Activated CD4-positive, alpha-beta memory T cell treated with anti-CD3 and anti-CD28 coated beads, Interleukin-2, amount 10 ng/mL, durations not matched to agents 7 days and 5 days (primary cell): Measurements from ENCODE around the gene CTIF. TPM values are rescaled to one million over a fixed set of nuclear protein-coding genes. Genes with fewer than 3 reads are reported as not detected.

Experiments
- CTCF ChIA-PET: fragments of 350-600 bp; sonication (Branson Sonifier 250); formaldehyde crosslinking; loops from one replicate; lab custom pipeline; 2021; ENCODE audit warnings: antibody characterized with exemption, inconsistent platforms; lab: Charles Lee
- POLR2A ChIA-PET: fragments of 350-600 bp; sonication (Branson Sonifier 250); formaldehyde crosslinking; loops from one replicate; lab custom pipeline; 2021; ENCODE audit warnings: antibody characterized with exemption; lab: Charles Lee
- DNase-seq: peaks from one replicate; pipeline ENCODE4 v3.0.0-alpha.2; 2020
- H3K27ac Mint-ChIP-seq: one replicate; pipeline ENCODE4 v1.8.0; 2021; ENCODE audit warnings: mild to moderate bottlenecking, mixed read lengths
- H3K27me3 Mint-ChIP-seq: one replicate; pipeline ENCODE4 v1.8.0; 2021; ENCODE audit warnings: mixed read lengths
- H3K36me3 Mint-ChIP-seq: one replicate; pipeline ENCODE4 v1.8.0; 2021; ENCODE audit warnings: low read depth, mixed read lengths
- H3K4me1 Mint-ChIP-seq: one replicate; pipeline ENCODE4 v1.8.0; 2021; ENCODE audit warnings: mixed read lengths
- H3K4me3 Mint-ChIP-seq: one replicate; pipeline ENCODE4 v1.8.0; 2021; ENCODE audit warnings: mild to moderate bottlenecking, mixed read lengths
- H3K9me3 Mint-ChIP-seq: one replicate; pipeline ENCODE4 v1.8.0; 2021; ENCODE audit warnings: mixed read lengths
- total RNA-seq, 2 experiments: library from RNA; stranded (reverse); gene quantifications; one replicate each; pipeline ENCODE4 v1.2.3, GENCODE V29; 2021

The CTIF gene
- total RNA-seq, 2 experiments from 2014 or later: 4.9 to 5.1 TPM

DNA sequence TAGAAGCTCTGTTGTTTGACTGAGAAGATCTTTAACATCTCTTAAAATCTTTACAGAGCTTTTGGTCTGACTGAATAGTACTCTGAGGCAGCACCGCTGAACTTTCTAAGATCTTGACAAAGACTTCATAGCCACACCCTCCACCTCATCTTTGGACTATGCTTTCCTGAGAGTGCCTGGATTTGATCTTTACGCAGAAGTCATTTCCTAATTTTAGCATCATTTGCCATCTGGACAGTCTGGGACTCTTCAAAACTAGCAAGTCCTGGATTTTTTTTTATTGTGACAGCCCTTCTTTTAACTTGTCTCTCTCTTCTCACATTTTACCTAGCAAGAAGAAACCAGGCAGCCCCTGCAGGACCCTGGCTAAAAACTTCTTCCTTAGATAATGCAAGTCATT lies 188.8 kb downstream of the CTIF start:
- no peaks in the 10 kb centered on the region for H3K9me3 Mint-ChIP-seq
- H3K4me1 Mint-ChIP-seq: peaks cover 17% of the 10 kb centered on the region
- POLR2A ChIA-PET: interaction anchor here (1.2 kb wide), 1 partner anchor 40 kb away, joined by 3 read pairs; no protein-coding TSS in a partner anchor
- H3K27me3 Mint-ChIP-seq: no peaks in the 10 kb centered on the region
- DNase-seq: no peak
- H3K36me3 Mint-ChIP-seq: no peaks in the 10 kb centered on the region
- CTCF ChIA-PET: no interaction called here
- no peak overlapping the region for H3K27ac Mint-ChIP-seq
- no peak overlapping the region for H3K4me3 Mint-ChIP-seq

DNA sequence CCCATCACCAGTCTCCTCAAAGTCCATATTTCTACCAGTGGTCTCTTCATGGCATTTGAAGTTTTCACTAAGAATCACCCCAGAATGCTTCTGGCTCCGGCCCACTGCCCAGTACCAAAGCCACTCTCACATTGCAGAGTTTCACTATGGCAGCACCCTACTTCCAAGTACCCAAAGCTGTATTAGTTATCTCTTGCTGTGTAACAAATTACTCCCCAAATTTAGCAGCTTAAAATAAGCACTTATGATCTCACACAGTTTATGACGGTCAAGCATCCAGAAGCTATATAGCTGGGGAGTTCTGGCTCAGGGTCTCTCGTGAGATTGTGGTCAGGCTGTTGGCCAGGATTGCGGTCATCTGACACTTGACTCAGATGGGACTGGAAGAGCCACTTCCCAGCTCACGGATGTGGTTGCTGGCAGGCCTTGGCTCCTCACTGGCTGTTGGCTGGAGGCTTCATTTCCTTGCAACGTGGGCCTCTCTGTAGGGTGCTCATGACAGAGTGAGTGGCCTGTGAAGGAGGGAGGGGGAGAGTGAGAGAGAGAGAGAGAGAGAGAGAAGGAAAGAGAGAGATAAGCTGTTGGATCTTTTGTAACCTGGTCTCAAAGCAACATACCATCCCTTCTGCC lies 189.5 kb downstream of the CTIF start:
- Mint-ChIP-seq H3K27me3 (no peaks in the 10 kb centered on the region), H3K4me1 (peaks cover 17% of the 10 kb centered on the region), H3K9me3 (no peaks in the 10 kb centered on the region), H3K27ac (no peak overlapping the region), H3K4me3 (no peak overlapping the region), H3K36me3 (no peaks in the 10 kb centered on the region)
- CTCF ChIA-PET: no interaction called here
- no peak for DNase-seq
- POLR2A ChIA-PET: interaction anchor here (1.2 kb wide), 1 partner anchor 40 kb away, joined by 3 read pairs; no protein-coding TSS in a partner anchor

DNA sequence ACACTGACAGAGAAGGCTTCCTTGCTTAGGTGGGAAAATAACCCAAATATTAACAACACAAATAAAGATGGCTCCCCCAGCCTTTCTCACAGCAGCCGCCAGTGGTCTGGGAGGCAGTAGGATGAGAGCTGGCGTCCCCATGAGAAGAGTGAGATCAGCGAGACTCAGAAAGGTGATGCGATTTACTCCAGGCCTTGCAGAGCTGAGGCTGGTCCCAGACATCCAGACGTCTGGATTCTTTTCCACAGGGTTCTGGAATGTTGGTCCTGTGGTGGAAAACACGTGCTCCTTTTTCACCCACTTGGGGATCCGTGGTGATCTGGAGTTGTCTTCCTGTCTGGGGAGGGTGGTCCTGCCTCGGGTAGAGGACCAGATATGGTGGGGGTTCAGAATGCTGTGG lies 190.6 kb downstream of the CTIF start:
- POLR2A ChIA-PET: no interaction called here
- H3K27me3 Mint-ChIP-seq: no peaks in the 10 kb centered on the region
- CTCF ChIA-PET: no interaction called here
- H3K9me3 Mint-ChIP-seq: no peaks in the 10 kb centered on the region
- H3K27ac Mint-ChIP-seq: no peak overlapping the region
- H3K36me3 Mint-ChIP-seq: no peaks in the 10 kb centered on the region
- no peak overlapping the region for H3K4me3 Mint-ChIP-seq
- DNase-seq: no peak
- H3K4me1 Mint-ChIP-seq: peaks cover 17% of the 10 kb centered on the region

DNA sequence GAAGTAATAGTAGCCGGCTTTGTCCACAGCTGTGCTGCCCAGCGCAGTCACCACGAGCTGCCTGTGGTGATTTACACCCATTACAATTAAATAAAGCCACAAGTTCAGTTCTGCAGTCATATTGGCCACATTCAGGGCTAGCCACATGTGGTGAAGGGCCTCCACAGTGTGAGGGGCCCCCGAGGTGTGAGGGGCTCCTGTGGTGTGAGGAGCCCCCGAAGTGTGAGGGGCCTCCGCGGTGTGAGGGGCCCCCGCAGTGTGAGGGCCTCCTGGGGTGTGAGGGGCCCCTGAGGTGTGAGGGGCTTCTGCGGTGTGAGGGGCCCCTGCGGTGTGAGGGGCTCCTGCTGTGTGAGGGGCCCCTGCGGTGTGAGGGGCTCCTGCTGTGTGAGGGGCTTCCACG lies 191.2 kb downstream of the CTIF start:
- ChIA-PET CTCF (no interaction called here), POLR2A (no interaction called here)
- Mint-ChIP-seq H3K27me3 (no peaks in the 10 kb centered on the region), H3K4me3 (no peak overlapping the region), H3K4me1 (peaks cover 19% of the 10 kb centered on the region), H3K36me3 (no peaks in the 10 kb centered on the region), H3K9me3 (no peaks in the 10 kb centered on the region), H3K27ac (no peak overlapping the region)
- DNase-seq: no peak

GRCh38 chr18:48732767-48733424 lies 194.1 kb downstream of the CTIF start:
- H3K4me1 Mint-ChIP-seq: peaks cover 12% of the 10 kb centered on the region
- no peaks in the 10 kb centered on the region for H3K9me3 Mint-ChIP-seq
- H3K27me3 Mint-ChIP-seq: no peaks in the 10 kb centered on the region
- no peak for DNase-seq
- H3K4me3 Mint-ChIP-seq: no peak overlapping the region
- ChIA-PET POLR2A (no interaction called here), CTCF (no interaction called here)
- H3K27ac Mint-ChIP-seq: no peak overlapping the region
- H3K36me3 Mint-ChIP-seq: no peaks in the 10 kb centered on the region

DNA sequence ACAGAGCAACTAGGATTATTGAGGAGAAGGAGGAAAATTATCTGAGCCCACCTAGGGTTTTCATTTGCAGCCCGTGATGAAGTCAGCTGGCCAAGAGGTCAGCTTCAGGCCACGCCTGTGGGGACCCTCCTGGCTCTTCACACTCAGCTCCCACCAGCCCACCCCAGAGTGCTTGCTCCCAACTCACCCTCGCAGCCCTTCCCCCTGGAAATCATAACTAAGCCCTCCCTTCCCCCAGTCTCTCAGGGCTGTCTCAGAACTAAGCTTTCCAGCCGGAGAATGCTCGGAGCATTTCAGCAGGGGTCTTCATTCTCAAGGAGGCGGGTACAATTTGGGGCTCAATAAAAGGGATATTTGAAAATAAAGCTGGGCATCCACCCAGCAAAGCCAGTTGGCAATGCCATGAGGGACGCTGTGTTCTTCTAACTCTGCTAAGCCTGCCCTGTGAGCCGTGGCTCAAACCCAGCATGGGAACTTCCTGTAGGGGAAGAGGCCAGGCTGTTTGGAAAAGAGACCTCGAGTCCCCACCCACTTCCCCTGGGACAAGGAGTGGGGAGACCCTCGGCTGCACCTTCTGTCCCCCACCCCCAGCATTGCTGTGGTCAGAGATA lies 194.9 kb downstream of the CTIF start:
- Mint-ChIP-seq H3K4me3 (no peak overlapping the region), H3K27ac (no peak overlapping the region), H3K9me3 (no peaks in the 10 kb centered on the region), H3K27me3 (no peaks in the 10 kb centered on the region), H3K4me1 (peaks cover 6% of the 10 kb centered on the region), H3K36me3 (no peaks in the 10 kb centered on the region)
- ChIA-PET CTCF (no interaction called here), POLR2A (no interaction called here)
- DNase-seq: no peak

GRCh38 chr18:48734460-48734859 lies 195.6 kb downstream of the CTIF start:
- H3K4me3 Mint-ChIP-seq: no peak overlapping the region
- no peak for DNase-seq
- H3K9me3 Mint-ChIP-seq: no peaks in the 10 kb centered on the region
- ChIA-PET POLR2A (no interaction called here), CTCF (no interaction called here)
- no peak overlapping the region for H3K27ac Mint-ChIP-seq
- H3K27me3 Mint-ChIP-seq: no peaks in the 10 kb centered on the region
- no peaks in the 10 kb centered on the region for H3K36me3 Mint-ChIP-seq
- peaks cover 6% of the 10 kb centered on the region for H3K4me1 Mint-ChIP-seq

- Mint-ChIP-seq H3K9me3 (no peaks in the 10 kb centered on the region), H3K27ac (no peak overlapping the region), H3K27me3 (no peaks in the 10 kb centered on the region), H3K36me3 (no peaks in the 10 kb centered on the region), H3K4me1 (peaks cover 6% of the 10 kb centered on the region), H3K4me3 (no peak overlapping the region)
- ChIA-PET POLR2A (no interaction called here), CTCF (no interaction called here)
- no peak for DNase-seq
These were observed 196.3 kb downstream of the CTIF start for GRCh38 chr18:48735080-48735676.

GRCh38 chr18:48735681-48736255 lies 196.9 kb downstream of the CTIF start:
- CTCF ChIA-PET: no interaction called here
- DNase-seq: no peak
- H3K36me3 Mint-ChIP-seq: no peaks in the 10 kb centered on the region
- H3K4me3 Mint-ChIP-seq: no peak overlapping the region
- no peak overlapping the region for H3K27ac Mint-ChIP-seq
- POLR2A ChIA-PET: no interaction called here
- H3K4me1 Mint-ChIP-seq: peaks cover 6% of the 10 kb centered on the region
- no peaks in the 10 kb centered on the region for H3K9me3 Mint-ChIP-seq
- H3K27me3 Mint-ChIP-seq: no peaks in the 10 kb centered on the region

GRCh38 chr18:48736321-48737260 lies 197.8 kb downstream of the CTIF start:
- CTCF ChIA-PET: no interaction called here
- POLR2A ChIA-PET: no interaction called here

GRCh38 chr18:48739266-48740067 lies 200.6 kb downstream of the CTIF start:
- no peaks in the 10 kb centered on the region for H3K27me3 Mint-ChIP-seq
- H3K4me3 Mint-ChIP-seq: no peak overlapping the region
- no peaks in the 10 kb centered on the region for H3K9me3 Mint-ChIP-seq
- no peaks in the 10 kb centered on the region for H3K36me3 Mint-ChIP-seq
- no peak for DNase-seq
- no peak overlapping the region for H3K27ac Mint-ChIP-seq
- CTCF ChIA-PET: no interaction called here
- POLR2A ChIA-PET: no interaction called here
- H3K4me1 Mint-ChIP-seq: peaks cover 6% of the 10 kb centered on the region

More at GRCh38 chr18:48736321-48737260, 197.8 kb downstream of the CTIF start:
- Mint-ChIP-seq H3K27ac (no peak overlapping the region), H3K4me1 (peaks cover 6% of the 10 kb centered on the region), H3K4me3 (no peak overlapping the region), H3K36me3 (no peaks in the 10 kb centered on the region), H3K27me3 (no peaks in the 10 kb centered on the region), H3K9me3 (no peaks in the 10 kb centered on the region)
- no peak for DNase-seq

DNA sequence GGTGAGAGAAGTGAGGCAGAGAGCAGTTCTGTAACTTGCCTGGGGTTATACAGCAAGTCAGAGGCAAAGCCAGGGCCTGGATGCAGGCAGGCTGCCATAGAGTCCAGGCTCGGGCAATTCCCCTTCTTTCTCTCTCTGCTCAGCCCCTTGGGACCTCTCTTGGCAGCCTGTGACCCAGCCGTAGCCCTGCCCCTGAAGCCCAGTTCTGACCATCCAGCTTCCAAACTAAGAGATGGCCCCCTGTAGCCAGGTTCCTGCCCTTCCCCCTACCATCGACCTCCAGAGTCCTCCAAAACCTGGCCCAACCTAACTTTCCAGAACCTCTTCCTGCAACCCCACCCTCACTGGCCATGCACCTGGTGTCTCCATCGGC lies 201.2 kb downstream of the CTIF start:
- ChIA-PET POLR2A (no interaction called here), CTCF (no interaction called here)
- no peak overlapping the region for H3K27ac Mint-ChIP-seq
- H3K36me3 Mint-ChIP-seq: no peaks in the 10 kb centered on the region
- H3K4me3 Mint-ChIP-seq: no peak overlapping the region
- H3K9me3 Mint-ChIP-seq: no peaks in the 10 kb centered on the region
- no peaks in the 10 kb centered on the region for H3K27me3 Mint-ChIP-seq
- peaks cover 3% of the 10 kb centered on the region for H3K4me1 Mint-ChIP-seq
- no peak for DNase-seq
